Measurements from ENCODE around the gene INS. TPM values are rescaled to one million over a fixed set of nuclear protein-coding genes. Genes with fewer than 3 reads are reported as not detected.

INS gene
- total and polyA plus RNA-seq, 2 of the 4 experiments (the other 2 are of a cell fraction): not detected

GRCh38 chr11:2163428-2163978 lies 2.5 kb upstream of the INS start:
- Histone ChIP-seq H2BK5ac (ENCODE audit: low read depth, low read length, poor library complexity, severe bottlenecking) (no peak overlapping the region), H3K9ac (ENCODE audit: low read depth, low read length) (no peak overlapping the region), H3K36me3 (ENCODE audit: control insufficient read depth, insufficient read depth, low read length) (no peaks in the 10 kb centered on the region), H3K14ac (replicated peaks; ENCODE audit: low read depth, low read length) (no peak overlapping the region), H4K91ac (ENCODE audit: insufficient read depth, low read depth, low read length) (no peak overlapping the region), H3K9me1 (ENCODE audit: insufficient read depth, low read length) (no peaks in the 10 kb centered on the region), H3K23ac (ENCODE audit: low read depth, low read length) (no peak overlapping the region), H3K79me1 (ENCODE audit: low read depth in 1 of 2, low read length in 2 of 2) (no peaks in the 10 kb centered on the region), H3K56ac (ENCODE audit: extremely low read depth, insufficient read depth, low read length) (no peak overlapping the region), H3K27me3 (ENCODE audit: control insufficient read depth, insufficient read depth, low read length) (peaks cover 14% of the 10 kb centered on the region; the same call in 1 of the 2 replicates), H4K20me1 (ENCODE audit: insufficient read depth, low read length) (no peaks in the 10 kb centered on the region; the same call in 1 of the 2 replicates), H4K5ac (ENCODE audit: low read depth, low read length) (no peak overlapping the region), H4K8ac (ENCODE audit: low read depth in 2 of 2, low read length in 2 of 2) (no peak overlapping the region), H3K4me1 (ENCODE audit: control insufficient read depth, insufficient read depth, low read length) (no peaks in the 10 kb centered on the region), H2AK9ac (replicated peaks; ENCODE audit: low read depth, low read length, poor library complexity) (no peak overlapping the region), H3K4me2 (ENCODE audit: low read depth, low read length) (no peak overlapping the region), H2AK5ac (ENCODE audit: low read depth, low read length) (no peak overlapping the region), H3K27ac (ENCODE audit: insufficient read depth, low read length) (no peak overlapping the region), H3K4ac (ENCODE audit: low read depth, low read length) (no peak overlapping the region), H3K4me3 (ENCODE audit: insufficient read depth, low read depth, low read length) (no peak overlapping the region), H2BK20ac (ENCODE audit: low read depth, low read length) (no peak overlapping the region), H3K18ac (ENCODE audit: low read depth, low read length) (no peak overlapping the region), H3K9me3 (ENCODE audit: control insufficient read depth, insufficient read depth, low read length) (no peaks in the 10 kb centered on the region), H2BK120ac (ENCODE audit: low read depth, low read length) (no peak overlapping the region), H2BK15ac (ENCODE audit: low read depth, low read length) (no peak overlapping the region), H2AFZ (replicated peaks; ENCODE audit: low read length, poor library complexity) (no peak overlapping the region)
- TF ChIP-seq FOS (IDR thresholded peaks at IDR 0.05; ENCODE audit: low read depth, low read length) (no peak), RFX5 (IDR thresholded peaks at IDR 0.05; ENCODE audit: low read depth, low read length) (no peak), USF2 (IDR thresholded peaks at IDR 0.05; ENCODE audit: low read depth, low read length) (no peak), MXI1 (IDR thresholded peaks at IDR 0.05; ENCODE audit: borderline replicate concordance, low read depth, low read length) (no peak), RCOR1 (IDR thresholded peaks at IDR 0.05; ENCODE audit: insufficient replicate concordance, low read length) (no peak), BHLHE40 (IDR thresholded peaks at IDR 0.05; ENCODE audit: low read depth, low read length) (no peak), NFE2L2 (IDR thresholded peaks at IDR 0.05; ENCODE audit: low read depth, low read length) (no peak), MAFK (IDR thresholded peaks at IDR 0.05; ENCODE audit: low read depth, low read length) (no peak), MAZ (IDR thresholded peaks at IDR 0.05; ENCODE audit: borderline replicate concordance, low read depth, low read length) (no peak), POLR2A (IDR thresholded peaks at IDR 0.05; ENCODE audit: low read depth, low read length) (no peak), CEBPB (IDR thresholded peaks at IDR 0.05; ENCODE audit: low read depth, low read length) (no peak), CHD1 (IDR thresholded peaks at IDR 0.05; ENCODE audit: low read depth, low read length) (no peak), SMC3 (IDR thresholded peaks at IDR 0.05; ENCODE audit: low read depth, low read length) (no peak)
- TF ChIP-seq, protein P1, sequence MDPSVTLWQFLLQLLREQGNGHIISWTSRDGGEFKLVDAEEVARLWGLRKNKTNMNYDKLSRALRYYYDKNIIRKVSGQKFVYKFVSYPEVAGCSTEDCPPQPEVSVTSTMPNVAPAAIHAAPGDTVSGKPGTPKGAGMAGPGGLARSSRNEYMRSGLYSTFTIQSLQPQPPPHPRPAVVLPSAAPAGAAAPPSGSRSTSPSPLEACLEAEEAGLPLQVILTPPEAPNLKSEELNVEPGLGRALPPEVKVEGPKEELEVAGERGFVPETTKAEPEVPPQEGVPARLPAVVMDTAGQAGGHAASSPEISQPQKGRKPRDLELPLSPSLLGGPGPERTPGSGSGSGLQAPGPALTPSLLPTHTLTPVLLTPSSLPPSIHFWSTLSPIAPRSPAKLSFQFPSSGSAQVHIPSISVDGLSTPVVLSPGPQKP (IDR thresholded peaks at IDR 0.05; ENCODE audit: borderline replicate concordance, low read depth, low read length): no peak
- TF ChIP-seq, protein P2, sequence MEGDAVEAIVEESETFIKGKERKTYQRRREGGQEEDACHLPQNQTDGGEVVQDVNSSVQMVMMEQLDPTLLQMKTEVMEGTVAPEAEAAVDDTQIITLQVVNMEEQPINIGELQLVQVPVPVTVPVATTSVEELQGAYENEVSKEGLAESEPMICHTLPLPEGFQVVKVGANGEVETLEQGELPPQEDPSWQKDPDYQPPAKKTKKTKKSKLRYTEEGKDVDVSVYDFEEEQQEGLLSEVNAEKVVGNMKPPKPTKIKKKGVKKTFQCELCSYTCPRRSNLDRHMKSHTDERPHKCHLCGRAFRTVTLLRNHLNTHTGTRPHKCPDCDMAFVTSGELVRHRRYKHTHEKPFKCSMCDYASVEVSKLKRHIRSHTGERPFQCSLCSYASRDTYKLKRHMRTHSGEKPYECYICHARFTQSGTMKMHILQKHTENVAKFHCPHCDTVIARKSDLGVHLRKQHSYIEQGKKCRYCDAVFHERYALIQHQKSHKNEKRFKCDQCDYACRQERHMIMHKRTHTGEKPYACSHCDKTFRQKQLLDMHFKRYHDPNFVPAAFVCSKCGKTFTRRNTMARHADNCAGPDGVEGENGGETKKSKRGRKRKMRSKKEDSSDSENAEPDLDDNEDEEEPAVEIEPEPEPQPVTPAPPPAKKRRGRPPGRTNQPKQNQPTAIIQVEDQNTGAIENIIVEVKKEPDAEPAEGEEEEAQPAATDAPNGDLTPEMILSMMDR (conservative IDR thresholded peaks at IDR 0.05; ENCODE audit: low read depth, low read length): no peak
- ATAC-seq (ENCODE audit: low read depth): no peak
- POLR2A ChIA-PET (ENCODE audit: unreplicated experiment): no interaction called here
- WGBS, 2 experiments (ENCODE audit: extremely low coverage in 2 of 2, insufficient read length in 1 of 2): 68% methylated on average over 6 of the region's 12 CpGs; no CpG with 5 or more reads in 1 of the 2 experiments
- in situ Hi-C loops (cut with MboI; ENCODE audit: low sequenced_read_pairs): no loop called here
- no peak for DNase-seq
- dilution Hi-C loops (cut with HindIII; ENCODE audit: low sequenced_read_pairs, unreplicated experiment): no loop called here
- intact Hi-C loops (cut with micrococcal nuclease): no loop called here
- no TSS peak for BruUV-seq (replicated peaks)
- CTCF ChIA-PET: no interaction called here

Data from IMR-90 (cell line).